AG04450 (cell line): ENCODE measurements around the gene CLOCK. TPM values are rescaled to one million over a fixed set of nuclear protein-coding genes. Genes with fewer than 3 reads are reported as not detected.
"Not testable (repeated sequence)": the region's sequence is repeated elsewhere in the genome, so short reads cannot be mapped to it uniquely, and the experiment has no call there.

ENCODE experiments used
- CTCF ChIA-PET: fragments of 300-600, 350-600 bp; formaldehyde crosslinking; extraction: SDS; loops from one replicate; lab custom pipeline; 2022; ENCODE audit warnings: antibody characterized with exemption, inconsistent platforms; lab: Charles Lee
- POLR2A ChIA-PET: fragments of 350-600 bp; formaldehyde crosslinking; extraction: SDS; loops from one replicate; lab custom pipeline; 2021; ENCODE audit warnings: antibody characterized with exemption, inconsistent platforms; lab: Yijun Ruan, JAX
- DNase-seq: peaks from one replicate; pipeline ENCODE4 v3.0.0-alpha.2; 2011; ENCODE audit warnings: low read depth, low spot score
- H3K27ac ChIP-seq: one replicate; pipeline ENCODE4 v1.5.1; 2012; ENCODE audit warnings: low read depth, low read length, control low read depth
- H3K27me3 ChIP-seq: one replicate; pipeline ENCODE4 v1.6.0; 2012; ENCODE audit warnings: low read length; ENCODE audit not compliant: control insufficient read depth, insufficient read depth
- H3K4me3 ChIP-seq: 2 replicates; pipeline ENCODE4 v1.5.1; 2011; ENCODE audit warnings: mild to moderate bottlenecking, low read depth, low read length, control low read depth
- H3K9me3 ChIP-seq: 2 replicates; pipeline ENCODE4 v1.5.1; 2012; ENCODE audit warnings: low read length; ENCODE audit not compliant: control insufficient read depth, insufficient read depth
- polyA minus RNA-seq: library from RNA; depleted of rRNA, polyadenylated mRNA; stranded (reverse); fragments of >200 nt; gene quantifications from 2 replicates; pipeline ENCODE4 v1.2.3, GENCODE V29; 2011; rRNA and poly(A)+ RNA removed
- polyA plus RNA-seq: library from polyadenylated mRNA; depleted of rRNA; stranded (reverse); fragments of >200 nt; gene quantifications from 2 replicates; pipeline ENCODE4 v1.2.3, GENCODE V29; 2011; rRNA removed
- TF ChIP-seq, protein P1 (sequence below): IDR thresholded peaks from 2 replicates; pipeline ENCODE4 v1.5.1; 2011; ENCODE audit warnings: low read depth, low read length, control low read depth, inconsistent platforms

CLOCK gene, protein sequence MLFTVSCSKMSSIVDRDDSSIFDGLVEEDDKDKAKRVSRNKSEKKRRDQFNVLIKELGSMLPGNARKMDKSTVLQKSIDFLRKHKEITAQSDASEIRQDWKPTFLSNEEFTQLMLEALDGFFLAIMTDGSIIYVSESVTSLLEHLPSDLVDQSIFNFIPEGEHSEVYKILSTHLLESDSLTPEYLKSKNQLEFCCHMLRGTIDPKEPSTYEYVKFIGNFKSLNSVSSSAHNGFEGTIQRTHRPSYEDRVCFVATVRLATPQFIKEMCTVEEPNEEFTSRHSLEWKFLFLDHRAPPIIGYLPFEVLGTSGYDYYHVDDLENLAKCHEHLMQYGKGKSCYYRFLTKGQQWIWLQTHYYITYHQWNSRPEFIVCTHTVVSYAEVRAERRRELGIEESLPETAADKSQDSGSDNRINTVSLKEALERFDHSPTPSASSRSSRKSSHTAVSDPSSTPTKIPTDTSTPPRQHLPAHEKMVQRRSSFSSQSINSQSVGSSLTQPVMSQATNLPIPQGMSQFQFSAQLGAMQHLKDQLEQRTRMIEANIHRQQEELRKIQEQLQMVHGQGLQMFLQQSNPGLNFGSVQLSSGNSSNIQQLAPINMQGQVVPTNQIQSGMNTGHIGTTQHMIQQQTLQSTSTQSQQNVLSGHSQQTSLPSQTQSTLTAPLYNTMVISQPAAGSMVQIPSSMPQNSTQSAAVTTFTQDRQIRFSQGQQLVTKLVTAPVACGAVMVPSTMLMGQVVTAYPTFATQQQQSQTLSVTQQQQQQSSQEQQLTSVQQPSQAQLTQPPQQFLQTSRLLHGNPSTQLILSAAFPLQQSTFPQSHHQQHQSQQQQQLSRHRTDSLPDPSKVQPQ
- 15.1 and 18.8 TPM in 2 replicates for polyA plus RNA-seq
- polyA minus RNA-seq, result 42.2 and 42.8 TPM in 2 replicates

DNA sequence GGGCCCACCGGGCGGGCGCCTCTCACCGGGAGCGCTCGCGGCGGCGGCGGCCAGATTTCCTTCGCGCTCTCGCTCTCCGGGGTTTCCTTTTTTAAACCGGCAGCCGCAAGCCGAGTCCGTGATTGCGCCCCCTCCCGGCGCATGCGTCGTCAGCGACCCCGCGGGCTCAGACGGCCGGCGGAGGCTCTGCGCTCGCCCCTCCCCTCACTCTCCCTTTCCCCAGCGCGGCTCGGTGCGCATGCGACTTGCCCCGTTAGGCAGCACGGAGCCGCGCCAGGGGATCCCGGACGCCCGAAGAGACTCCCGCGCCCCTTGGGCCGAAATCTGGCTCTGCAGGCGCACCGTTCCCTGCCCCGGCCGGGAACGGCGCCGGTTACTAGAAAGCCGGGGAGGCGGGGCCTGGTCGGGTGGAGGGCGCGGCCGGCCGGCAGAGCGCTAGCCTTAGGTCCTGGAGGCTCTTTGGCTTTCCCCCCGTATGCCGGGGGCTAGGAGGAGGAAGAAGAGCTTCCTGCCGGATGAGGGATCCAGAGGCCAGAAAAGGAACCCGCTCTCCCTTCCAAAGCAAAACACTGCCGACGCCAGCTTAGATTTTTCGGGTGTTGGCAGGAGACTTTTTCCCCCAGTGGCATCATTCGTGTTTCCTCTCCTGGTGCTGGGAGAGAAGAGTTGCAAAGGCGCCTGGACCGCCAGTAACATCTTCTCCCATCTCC, at the start of gene CLOCK:
CLOCK (minus strand) TSS at position 154 of the 710 bp plus-strand sequence. CDS start 64,124 bp downstream, outside the sequence.
- Histone ChIP-seq H3K4me3 (peak within 1 kb of the TSS; percentile 82), H3K27ac (peak within 1 kb of the TSS; percentile 83), H3K27me3 (no peaks in the 10 kb centered on the region), H3K9me3 (peaks cover 4% of the 10 kb centered on the region; the same call in 1 of the 2 replicates)
- ChIA-PET POLR2A (interaction anchor here (0.6 to 1.1 kb wide), 8 partner anchors 22 to 400 kb away, joined by 3 to 5 read pairs (median 4); partner anchors contain the start of gene TMEM165), CTCF (interaction anchor here (0.6 to 3.1 kb wide), 16 partner anchors 16 to 936 kb away, joined by 3 to 26 read pairs (median 4); partner anchors contain the start of gene SRD5A3)
- peak; percentile 76 for DNase-seq
- TF ChIP-seq, protein P1, sequence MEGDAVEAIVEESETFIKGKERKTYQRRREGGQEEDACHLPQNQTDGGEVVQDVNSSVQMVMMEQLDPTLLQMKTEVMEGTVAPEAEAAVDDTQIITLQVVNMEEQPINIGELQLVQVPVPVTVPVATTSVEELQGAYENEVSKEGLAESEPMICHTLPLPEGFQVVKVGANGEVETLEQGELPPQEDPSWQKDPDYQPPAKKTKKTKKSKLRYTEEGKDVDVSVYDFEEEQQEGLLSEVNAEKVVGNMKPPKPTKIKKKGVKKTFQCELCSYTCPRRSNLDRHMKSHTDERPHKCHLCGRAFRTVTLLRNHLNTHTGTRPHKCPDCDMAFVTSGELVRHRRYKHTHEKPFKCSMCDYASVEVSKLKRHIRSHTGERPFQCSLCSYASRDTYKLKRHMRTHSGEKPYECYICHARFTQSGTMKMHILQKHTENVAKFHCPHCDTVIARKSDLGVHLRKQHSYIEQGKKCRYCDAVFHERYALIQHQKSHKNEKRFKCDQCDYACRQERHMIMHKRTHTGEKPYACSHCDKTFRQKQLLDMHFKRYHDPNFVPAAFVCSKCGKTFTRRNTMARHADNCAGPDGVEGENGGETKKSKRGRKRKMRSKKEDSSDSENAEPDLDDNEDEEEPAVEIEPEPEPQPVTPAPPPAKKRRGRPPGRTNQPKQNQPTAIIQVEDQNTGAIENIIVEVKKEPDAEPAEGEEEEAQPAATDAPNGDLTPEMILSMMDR, result peak; percentile 47

DNA sequence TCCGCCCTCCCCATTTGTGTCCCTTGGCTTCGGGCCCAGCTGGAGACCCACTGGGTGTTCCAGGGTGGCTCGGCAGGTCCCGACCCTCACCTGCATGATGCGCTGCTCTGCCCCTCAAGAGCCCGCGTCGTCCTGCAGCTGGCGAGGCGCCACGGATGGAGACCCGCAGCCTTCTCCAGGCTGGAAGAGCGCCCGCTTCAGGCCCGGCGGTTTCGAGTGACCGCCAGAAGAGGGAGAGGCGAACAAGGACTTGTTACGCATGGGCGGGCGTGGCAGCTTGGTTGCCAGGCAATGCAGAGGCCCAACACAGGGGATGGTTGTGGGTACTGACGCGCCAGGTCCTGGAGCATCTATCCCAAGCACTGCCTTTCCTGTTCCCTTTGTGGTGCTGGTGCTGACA, 45.3 kb upstream of the CLOCK start, which contains the start of gene PDCL2:
PDCL2 (minus strand) TSS at position 232 of the 400 bp plus-strand sequence; CDS start at position 96, 136 bp downstream.
- ChIA-PET CTCF (no interaction called here), POLR2A (no interaction called here)
- no peak within 1 kb of the TSS for H3K4me3 ChIP-seq
- DNase-seq, result no peak
- H3K27ac ChIP-seq, result no peak within 1 kb of the TSS
- TF ChIP-seq, protein P1, result no peak
- H3K9me3 ChIP-seq, result peaks cover 4% of the 10 kb centered on the region; the same call in 1 of the 2 replicates
- no peaks in the 10 kb centered on the region for H3K27me3 ChIP-seq

DNA sequence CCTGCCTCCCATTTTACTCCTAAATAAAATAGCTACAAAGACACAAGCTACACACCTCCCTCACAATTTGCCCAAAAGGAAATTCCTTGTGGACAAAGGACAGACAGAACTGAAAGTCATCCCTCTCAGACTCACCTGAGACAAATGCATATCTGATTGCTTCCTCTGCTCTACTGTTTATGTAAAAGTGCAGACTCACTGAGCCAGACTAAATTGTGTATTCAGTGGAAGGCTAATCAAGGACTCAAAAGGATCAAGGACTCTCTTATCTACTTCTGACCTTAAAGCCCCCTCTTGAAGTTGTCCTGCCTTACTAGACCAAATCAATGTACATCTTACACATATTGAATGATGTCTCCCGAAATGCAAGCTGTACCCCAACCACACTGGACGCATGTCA, 41.5 kb upstream of the CLOCK start:
- DNase-seq, result no peak
- H3K27me3 ChIP-seq, result no peaks in the 10 kb centered on the region
- POLR2A ChIA-PET, result no interaction called here
- TF ChIP-seq, protein P1, result no peak
- H3K4me3 ChIP-seq, result no peak overlapping the region
- no peak overlapping the region for H3K27ac ChIP-seq
- CTCF ChIA-PET, result no interaction called here
- H3K9me3 ChIP-seq, result peaks cover 4% of the 10 kb centered on the region; the same call in 1 of the 2 replicates

DNA sequence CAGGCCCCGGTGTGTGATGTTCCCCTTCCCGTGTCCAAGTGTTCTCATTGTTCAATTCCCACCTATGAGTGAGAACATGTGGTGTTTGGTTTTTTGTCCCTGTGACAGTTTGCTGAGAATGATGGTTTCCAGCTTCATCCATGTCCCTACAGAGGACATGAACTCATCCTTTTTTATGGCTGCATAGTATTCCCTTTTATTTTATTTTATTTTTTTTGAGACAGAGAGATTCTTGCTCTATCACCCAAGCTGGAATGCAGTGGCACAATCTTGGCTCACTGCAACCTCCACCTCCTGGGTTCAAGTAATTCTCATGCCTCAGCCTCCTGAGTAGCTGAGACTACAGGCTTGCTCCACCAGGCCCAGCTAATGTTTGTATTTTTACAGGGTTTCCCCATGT, 36.1 kb upstream of the CLOCK start:
- H3K27me3 ChIP-seq, CTCF ChIA-PET, H3K27ac ChIP-seq, H3K9me3 ChIP-seq, POLR2A ChIA-PET, H3K4me3 ChIP-seq, DNase-seq: not testable (repeated sequence)
